GM10248 (cell line): ENCODE measurements around the gene C9orf78.

ENCODE experiments used
- CTCF ChIA-PET: fragments of 300-600 bp; sonication (Branson Sonifier 250); formaldehyde crosslinking; extraction: SDS; loops from one replicate; lab custom pipeline; 2021; ENCODE audit warnings: antibody characterized with exemption; lab: Yijun Ruan, JAX
- POLR2A ChIA-PET: fragments of 350-650 bp; sonication (Branson Sonifier 250); formaldehyde crosslinking; extraction: SDS; loops from one replicate; lab custom pipeline; 2020; ENCODE audit warnings: antibody characterized with exemption; lab: Yijun Ruan, JAX
- DNase-seq: peaks from one replicate; pipeline ENCODE4 v3.0.0; 2012; ENCODE audit errors: extremely low spot score
- TF ChIP-seq, protein P1 (sequence below): IDR thresholded peaks from 2 replicates; pipeline ENCODE4 v1.5.1; 2012; ENCODE audit warnings: mild to moderate bottlenecking, low read depth; ENCODE audit errors: extremely low read depth, missing control alignments, control extremely low read depth

The C9orf78 gene

GRCh38 chr9:129841071-129841470, 6.0 kb upstream of the C9orf78 start:
- DNase-seq = no peak
- ChIA-PET POLR2A (no interaction called here), CTCF (no interaction called here)
- TF ChIP-seq, protein P1, sequence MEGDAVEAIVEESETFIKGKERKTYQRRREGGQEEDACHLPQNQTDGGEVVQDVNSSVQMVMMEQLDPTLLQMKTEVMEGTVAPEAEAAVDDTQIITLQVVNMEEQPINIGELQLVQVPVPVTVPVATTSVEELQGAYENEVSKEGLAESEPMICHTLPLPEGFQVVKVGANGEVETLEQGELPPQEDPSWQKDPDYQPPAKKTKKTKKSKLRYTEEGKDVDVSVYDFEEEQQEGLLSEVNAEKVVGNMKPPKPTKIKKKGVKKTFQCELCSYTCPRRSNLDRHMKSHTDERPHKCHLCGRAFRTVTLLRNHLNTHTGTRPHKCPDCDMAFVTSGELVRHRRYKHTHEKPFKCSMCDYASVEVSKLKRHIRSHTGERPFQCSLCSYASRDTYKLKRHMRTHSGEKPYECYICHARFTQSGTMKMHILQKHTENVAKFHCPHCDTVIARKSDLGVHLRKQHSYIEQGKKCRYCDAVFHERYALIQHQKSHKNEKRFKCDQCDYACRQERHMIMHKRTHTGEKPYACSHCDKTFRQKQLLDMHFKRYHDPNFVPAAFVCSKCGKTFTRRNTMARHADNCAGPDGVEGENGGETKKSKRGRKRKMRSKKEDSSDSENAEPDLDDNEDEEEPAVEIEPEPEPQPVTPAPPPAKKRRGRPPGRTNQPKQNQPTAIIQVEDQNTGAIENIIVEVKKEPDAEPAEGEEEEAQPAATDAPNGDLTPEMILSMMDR = no peak

DNA sequence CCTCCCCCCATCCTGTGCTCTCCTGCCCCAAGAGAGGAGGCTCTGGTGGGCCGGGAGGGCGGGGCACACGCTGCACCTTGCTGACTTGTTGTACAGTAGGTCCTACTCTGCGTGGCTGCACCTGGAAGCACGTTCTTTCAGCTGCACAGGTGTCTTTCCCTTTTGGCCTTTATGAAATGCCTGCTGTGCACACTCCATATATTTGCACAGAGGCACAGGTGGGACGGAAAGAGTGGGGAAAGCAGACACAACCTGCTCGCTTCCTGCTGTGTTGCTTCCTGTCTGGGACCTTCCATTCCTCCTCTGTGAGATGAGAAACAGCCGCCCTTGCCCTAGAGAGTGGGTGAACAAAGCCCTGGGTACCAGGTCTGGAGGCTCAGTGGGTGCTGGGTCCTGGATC, 5.0 kb upstream of the C9orf78 start:
- TF ChIP-seq, protein P1 = no peak
- CTCF ChIA-PET = no interaction called here
- POLR2A ChIA-PET = no interaction called here
- no peak for DNase-seq

- CTCF ChIA-PET = interaction anchor here (0.7 to 1.2 kb wide), 2 partner anchors 9 to 21 kb away, joined by 3 to 4 read pairs; no protein-coding TSS in a partner anchor
- DNase-seq = no peak
- POLR2A ChIA-PET = no interaction called here
These were observed 4.4 kb upstream of the C9orf78 start for GRCh38 chr9:129839324-129840023.

DNA sequence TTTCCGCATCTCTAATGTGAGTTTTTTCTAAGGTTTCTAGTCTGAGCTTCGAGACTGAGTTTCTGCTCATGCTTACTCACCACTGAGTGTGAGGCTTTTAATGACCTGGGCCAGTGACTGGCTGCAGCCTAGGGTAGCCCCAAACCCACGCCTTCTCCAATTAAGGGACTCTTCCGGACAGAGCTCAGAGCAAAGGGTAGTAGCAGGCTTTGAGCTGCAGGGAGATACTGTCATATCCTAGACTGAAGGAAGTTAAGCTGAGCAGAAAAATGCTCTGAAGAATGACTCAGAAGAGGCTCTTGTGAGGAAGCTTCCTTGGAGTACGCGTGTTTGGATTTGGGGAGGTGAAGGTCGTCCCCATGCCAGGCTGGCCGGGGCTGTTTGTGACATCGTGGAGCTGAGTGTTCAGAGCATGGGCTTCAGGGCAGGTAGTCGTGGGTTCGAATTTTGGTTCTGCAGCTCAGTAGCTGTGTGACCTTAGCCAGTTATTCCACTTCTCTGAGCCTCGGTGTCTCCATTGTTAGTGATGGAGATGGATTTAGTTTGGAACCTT, 3.7 kb upstream of the C9orf78 start:
- CTCF ChIA-PET = interaction anchor here (0.7 to 1.2 kb wide), 2 partner anchors 10 to 22 kb away, joined by 3 to 4 read pairs; no protein-coding TSS in a partner anchor
- no peak for DNase-seq
- POLR2A ChIA-PET = no interaction called here
- TF ChIP-seq, protein P1 = no peak

More at GRCh38 chr9:129839324-129840023, 4.4 kb upstream of the C9orf78 start:
- TF ChIP-seq, protein P1 = no peak

DNA sequence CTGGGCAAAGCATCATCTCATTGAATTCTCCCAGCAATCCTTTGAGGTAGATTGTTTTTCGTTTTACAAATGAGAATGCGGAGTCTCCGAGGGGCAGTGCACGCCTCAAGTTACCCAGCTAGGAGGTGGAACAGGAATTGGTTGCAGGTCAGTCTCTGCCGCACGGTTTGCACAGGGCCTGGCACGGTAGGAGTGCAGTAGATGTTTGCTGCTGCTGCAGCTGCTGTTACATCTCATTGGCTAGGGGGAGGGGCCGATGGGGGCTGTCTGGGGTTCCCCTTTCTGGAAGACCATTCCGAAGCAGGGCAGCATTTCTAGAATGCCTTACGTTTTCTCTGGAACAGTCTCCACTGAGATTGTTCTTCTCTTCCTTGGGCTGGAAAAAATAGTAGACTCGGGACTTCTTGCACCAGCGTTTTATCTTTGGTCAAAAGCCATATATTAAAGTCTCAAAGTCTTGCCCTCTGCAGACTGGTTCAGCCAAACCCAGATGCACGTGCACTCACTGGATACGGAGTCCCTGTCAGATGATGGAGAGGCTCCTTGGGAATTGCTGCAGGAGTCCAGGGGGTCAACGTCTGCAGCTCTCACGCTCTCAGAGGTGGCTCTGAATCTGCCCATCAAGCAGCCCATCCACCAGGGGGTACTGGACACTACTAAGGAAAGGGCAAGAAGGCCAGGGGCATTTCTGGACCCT, 1.4 kb upstream of the C9orf78 start:
- CTCF ChIA-PET = interaction anchor here (1.1 kb wide), 1 partner anchor 12 kb away, joined by 3 read pairs; no protein-coding TSS in a partner anchor
- TF ChIP-seq, protein P1 = no peak
- DNase-seq = no peak
- POLR2A ChIA-PET = no interaction called here

DNA sequence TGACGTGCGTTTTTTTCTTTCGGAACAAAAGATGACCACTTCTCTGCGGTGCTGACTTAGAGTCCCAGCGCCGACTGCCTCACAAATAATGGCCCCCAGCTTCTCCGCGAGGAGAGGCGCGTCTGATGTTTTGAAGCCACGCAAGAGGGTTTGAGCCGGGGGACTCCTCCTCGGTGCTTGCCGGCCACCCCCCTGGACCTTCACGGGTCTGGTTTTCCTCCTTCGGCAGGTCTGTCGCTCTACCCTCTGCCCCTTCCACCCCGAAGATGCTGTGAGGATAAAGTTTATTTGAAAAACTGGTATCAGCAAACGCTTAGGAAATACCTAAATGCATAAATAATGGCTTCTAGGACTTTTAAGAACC, 767 bp upstream of the C9orf78 start:
- TF ChIP-seq, protein P1 = no peak
- ChIA-PET CTCF (interaction anchor here (1.4 kb wide), 1 partner anchor 10 kb away, joined by 4 read pairs; no protein-coding TSS in a partner anchor), POLR2A (no interaction called here)
- no peak for DNase-seq
